ENCODE data around the gene KAT6B. TPM values are rescaled to one million over a fixed set of nuclear protein-coding genes. Genes with fewer than 3 reads are reported as not detected.

The KAT6B gene
- total RNA-seq, 2 donors from 2014 or later: 28.0 to 97.8 TPM

DNA sequence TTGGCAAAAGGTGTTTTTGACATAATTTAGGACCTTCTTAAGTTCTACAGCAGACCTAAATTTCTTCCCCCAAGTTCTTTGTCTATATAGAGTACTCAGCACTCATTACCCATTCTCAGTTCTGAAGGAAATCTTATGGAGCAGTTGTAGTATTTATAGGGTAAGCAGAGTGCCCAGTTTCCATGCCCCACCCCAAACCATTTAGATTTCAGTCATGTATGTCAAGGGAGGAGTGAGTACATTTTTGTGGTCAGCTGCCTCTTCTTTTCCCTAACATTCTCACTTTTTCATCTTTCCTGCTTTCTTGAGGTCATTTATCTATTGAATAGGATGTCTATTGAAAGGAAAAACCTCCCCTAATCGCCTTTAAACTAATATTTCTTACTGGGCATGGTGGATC is 83.3 kb downstream of the KAT6B start:
- no peaks in the 10 kb centered on the region for H3K27me3 ChIP-seq (replicated peaks; ENCODE audit: insufficient read depth)
- no peaks in the 10 kb centered on the region for H3K36me3 ChIP-seq
- no peak overlapping the region for H3K4me3 ChIP-seq
- DNase-seq (ENCODE audit: low spot score): no peak
- H3K9me3 ChIP-seq: no peaks in the 10 kb centered on the region
- 97% methylated on average over 1 of the region's 1 CpG for WGBS
- H3K27ac ChIP-seq: no peak overlapping the region
- TF ChIP-seq, protein P1, sequence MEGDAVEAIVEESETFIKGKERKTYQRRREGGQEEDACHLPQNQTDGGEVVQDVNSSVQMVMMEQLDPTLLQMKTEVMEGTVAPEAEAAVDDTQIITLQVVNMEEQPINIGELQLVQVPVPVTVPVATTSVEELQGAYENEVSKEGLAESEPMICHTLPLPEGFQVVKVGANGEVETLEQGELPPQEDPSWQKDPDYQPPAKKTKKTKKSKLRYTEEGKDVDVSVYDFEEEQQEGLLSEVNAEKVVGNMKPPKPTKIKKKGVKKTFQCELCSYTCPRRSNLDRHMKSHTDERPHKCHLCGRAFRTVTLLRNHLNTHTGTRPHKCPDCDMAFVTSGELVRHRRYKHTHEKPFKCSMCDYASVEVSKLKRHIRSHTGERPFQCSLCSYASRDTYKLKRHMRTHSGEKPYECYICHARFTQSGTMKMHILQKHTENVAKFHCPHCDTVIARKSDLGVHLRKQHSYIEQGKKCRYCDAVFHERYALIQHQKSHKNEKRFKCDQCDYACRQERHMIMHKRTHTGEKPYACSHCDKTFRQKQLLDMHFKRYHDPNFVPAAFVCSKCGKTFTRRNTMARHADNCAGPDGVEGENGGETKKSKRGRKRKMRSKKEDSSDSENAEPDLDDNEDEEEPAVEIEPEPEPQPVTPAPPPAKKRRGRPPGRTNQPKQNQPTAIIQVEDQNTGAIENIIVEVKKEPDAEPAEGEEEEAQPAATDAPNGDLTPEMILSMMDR (IDR thresholded peaks at IDR 0.05): no peak
- TF ChIP-seq POLR2AphosphoS5 (IDR thresholded peaks at IDR 0.05) (no peak), POLR2A (IDR thresholded peaks at IDR 0.05) (no peak)
- H3K4me1 ChIP-seq (replicated peaks): no peaks in the 10 kb centered on the region
- intact Hi-C loops (cut with DNase I): no loop called here

DNA sequence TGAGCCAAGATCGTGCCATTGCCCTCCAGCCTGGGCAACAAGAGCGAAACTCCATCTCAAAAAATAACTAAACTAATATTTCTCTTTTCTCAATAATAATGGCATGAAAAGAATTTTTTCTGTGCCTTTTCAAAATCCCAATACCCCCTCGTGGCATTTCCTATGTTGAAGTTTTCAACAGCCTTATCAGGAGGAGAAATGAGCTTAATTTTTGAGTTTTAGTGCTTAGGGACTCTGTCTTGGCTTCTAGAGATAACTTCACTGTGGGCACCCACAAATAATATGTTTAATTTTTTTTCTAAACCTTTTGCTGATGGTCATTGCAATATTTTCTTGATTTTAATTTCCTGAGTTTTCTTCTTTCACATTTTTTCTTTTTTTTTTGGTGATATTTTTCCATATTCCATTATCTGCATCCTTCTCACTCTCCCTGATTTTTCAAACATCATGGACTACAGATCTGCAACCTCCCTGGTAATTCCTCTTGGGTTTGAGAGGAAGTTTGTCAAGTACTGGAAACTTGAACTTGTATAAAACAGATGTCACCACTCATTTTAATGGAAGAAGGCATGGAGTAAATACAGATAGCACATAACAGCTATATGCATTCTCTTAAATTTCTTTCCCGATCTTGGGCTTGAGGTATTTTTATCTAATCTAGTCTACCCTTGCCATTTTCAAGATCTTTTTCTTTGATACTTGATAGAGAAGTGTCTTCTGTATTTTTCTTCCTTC is 84.0 kb downstream of the KAT6B start:
- Histone ChIP-seq H3K36me3 (no peaks in the 10 kb centered on the region), H3K27me3 (replicated peaks; ENCODE audit: insufficient read depth) (no peaks in the 10 kb centered on the region), H3K9me3 (no peaks in the 10 kb centered on the region), H3K27ac (no peak overlapping the region), H3K4me1 (replicated peaks) (no peaks in the 10 kb centered on the region), H3K4me3 (no peak overlapping the region)
- DNase-seq (ENCODE audit: low spot score): no peak
- TF ChIP-seq POLR2AphosphoS5 (IDR thresholded peaks at IDR 0.05) (no peak), POLR2A (IDR thresholded peaks at IDR 0.05) (no peak)
- TF ChIP-seq, protein P1 (IDR thresholded peaks at IDR 0.05): no peak
- WGBS: 82% methylated on average over 4 of the region's 4 CpGs
- intact Hi-C loops (cut with DNase I): no loop called here

DNA sequence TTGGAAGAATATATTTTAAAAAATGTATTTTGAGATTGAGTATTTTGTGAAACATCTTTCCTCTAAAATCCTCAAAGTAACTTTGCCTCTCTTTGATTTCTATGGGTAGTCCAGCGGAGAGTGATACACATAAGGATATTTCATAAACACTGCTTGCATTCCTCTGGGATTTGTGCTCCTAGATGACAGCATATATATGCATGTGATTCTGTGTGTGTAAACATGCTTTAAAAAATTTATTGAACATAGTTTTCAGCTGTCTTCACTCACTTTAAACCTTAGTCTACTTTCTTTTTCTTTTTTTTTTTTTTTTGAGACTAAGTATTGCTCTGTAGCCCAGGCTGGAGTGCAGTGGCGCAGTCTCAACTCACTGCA is 84.6 kb downstream of the KAT6B start:
- intact Hi-C loops (cut with DNase I): no loop called here
- Histone ChIP-seq H3K27me3 (replicated peaks; ENCODE audit: insufficient read depth) (no peaks in the 10 kb centered on the region), H3K4me3 (no peak overlapping the region), H3K36me3 (no peaks in the 10 kb centered on the region), H3K4me1 (replicated peaks) (no peaks in the 10 kb centered on the region), H3K9me3 (no peaks in the 10 kb centered on the region), H3K27ac (no peak overlapping the region)
- WGBS: 97% methylated on average over 2 of the region's 2 CpGs
- no peak for TF ChIP-seq POLR2AphosphoS5 (IDR thresholded peaks at IDR 0.05)
- DNase-seq (ENCODE audit: low spot score): no peak

DNA sequence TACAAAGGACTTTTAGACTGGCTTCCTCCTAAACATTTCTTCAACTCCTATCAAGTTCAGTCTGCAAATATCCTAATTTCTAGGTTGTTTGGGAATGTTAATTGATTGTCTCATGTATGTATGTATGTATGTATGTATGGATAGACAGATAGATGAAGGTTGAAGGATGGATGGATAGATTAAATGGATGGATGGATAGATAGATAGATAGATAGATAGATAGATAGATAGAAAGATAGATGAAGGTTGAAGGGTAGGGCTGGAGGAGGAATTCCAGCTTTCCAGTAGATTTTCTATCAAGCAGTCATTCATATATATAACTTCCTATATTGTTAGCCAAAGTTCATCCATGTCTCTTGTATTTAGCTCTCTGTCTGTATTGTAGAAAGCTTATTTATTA is 85.8 kb downstream of the KAT6B start:
- TF ChIP-seq POLR2AphosphoS5 (IDR thresholded peaks at IDR 0.05): no peak
- TF ChIP-seq, protein P1 (IDR thresholded peaks at IDR 0.05): no peak
- no peak for TF ChIP-seq POLR2A (IDR thresholded peaks at IDR 0.05)
- Histone ChIP-seq H3K4me1 (replicated peaks) (no peaks in the 10 kb centered on the region), H3K9me3 (no peaks in the 10 kb centered on the region), H3K27ac (no peak overlapping the region), H3K36me3 (no peaks in the 10 kb centered on the region), H3K27me3 (replicated peaks; ENCODE audit: insufficient read depth) (no peaks in the 10 kb centered on the region), H3K4me3 (no peak overlapping the region)
- intact Hi-C loops (cut with DNase I): no loop called here
- DNase-seq (ENCODE audit: low spot score): no peak

DNA sequence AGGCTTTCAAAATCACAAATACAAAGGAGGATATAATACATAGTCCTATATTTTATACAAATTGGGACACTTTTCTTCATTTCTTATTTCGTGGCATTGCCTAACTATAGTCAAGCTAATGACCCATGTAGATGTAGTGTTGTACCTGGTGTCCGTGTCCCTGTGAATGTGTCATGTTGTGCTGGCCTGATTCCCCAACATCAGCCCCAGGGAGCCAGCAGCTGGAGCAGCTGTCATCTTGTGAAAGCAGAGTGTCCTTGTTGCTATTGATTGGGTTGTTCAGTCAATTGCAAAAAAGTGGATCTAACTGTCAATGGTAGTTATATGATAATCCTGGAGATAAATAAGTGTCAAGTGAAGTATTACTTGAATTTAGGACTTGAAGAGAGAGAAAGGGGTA is 86.3 kb downstream of the KAT6B start:
- Histone ChIP-seq H3K9me3 (no peaks in the 10 kb centered on the region), H3K27ac (no peak overlapping the region), H3K4me3 (no peak overlapping the region), H3K36me3 (no peaks in the 10 kb centered on the region), H3K4me1 (replicated peaks) (no peaks in the 10 kb centered on the region), H3K27me3 (replicated peaks; ENCODE audit: insufficient read depth) (no peaks in the 10 kb centered on the region)
- WGBS: 93% methylated on average over 2 of the region's 2 CpGs
- DNase-seq (ENCODE audit: low spot score): no peak
- intact Hi-C loops (cut with DNase I): no loop called here
- no peak for TF ChIP-seq POLR2A (IDR thresholded peaks at IDR 0.05)

DNA sequence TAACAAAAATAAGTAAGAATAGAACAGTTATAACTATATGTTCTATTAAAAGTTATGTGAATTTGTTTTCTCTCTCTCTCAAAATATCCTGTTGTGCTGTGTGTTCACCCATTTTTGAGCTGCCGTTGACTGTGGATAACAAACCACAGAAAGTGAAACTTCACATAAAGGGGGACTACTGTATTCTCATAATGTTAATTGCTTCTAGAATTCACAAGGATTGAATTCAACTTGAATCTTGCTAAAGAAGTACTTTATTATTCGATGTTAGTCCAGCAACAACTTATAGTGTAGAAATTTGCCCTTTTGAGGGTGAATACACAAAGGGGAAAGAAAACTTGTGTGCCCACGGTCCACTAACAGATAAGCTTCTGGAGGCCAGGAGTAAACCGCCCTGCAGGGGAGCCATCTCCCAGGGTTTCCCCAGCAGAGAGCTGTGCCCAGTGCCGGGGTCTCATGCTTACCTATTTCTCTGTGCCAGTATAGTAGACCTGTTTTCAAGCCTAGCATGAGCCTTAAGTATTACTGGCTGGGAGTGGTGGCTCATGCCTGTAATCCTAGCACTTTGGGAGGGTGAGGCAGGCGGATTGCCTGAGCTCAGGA is 87.1 kb downstream of the KAT6B start:
- Histone ChIP-seq H3K27ac (no peak overlapping the region), H3K4me3 (no peak overlapping the region), H3K36me3 (no peaks in the 10 kb centered on the region), H3K9me3 (no peaks in the 10 kb centered on the region), H3K4me1 (replicated peaks) (no peaks in the 10 kb centered on the region), H3K27me3 (replicated peaks; ENCODE audit: insufficient read depth) (no peaks in the 10 kb centered on the region)
- TF ChIP-seq, protein P1 (IDR thresholded peaks at IDR 0.05): no peak
- TF ChIP-seq POLR2AphosphoS5 (IDR thresholded peaks at IDR 0.05) (no peak), POLR2A (IDR thresholded peaks at IDR 0.05) (no peak)
- no peak for DNase-seq (ENCODE audit: low spot score)
- intact Hi-C loops (cut with DNase I): no loop called here
- 88% methylated on average over 6 of the region's 6 CpGs for WGBS

All from prostate gland (tissue), 2 donors.